ENCODE measurements around the gene ANTKMT. TPM values are rescaled to one million over a fixed set of nuclear protein-coding genes. Genes with fewer than 3 reads are reported as not detected.

Gene ANTKMT
- total RNA-seq, 2 donors from 2014 or later = 36.9 to 40.6 TPM

DNA sequence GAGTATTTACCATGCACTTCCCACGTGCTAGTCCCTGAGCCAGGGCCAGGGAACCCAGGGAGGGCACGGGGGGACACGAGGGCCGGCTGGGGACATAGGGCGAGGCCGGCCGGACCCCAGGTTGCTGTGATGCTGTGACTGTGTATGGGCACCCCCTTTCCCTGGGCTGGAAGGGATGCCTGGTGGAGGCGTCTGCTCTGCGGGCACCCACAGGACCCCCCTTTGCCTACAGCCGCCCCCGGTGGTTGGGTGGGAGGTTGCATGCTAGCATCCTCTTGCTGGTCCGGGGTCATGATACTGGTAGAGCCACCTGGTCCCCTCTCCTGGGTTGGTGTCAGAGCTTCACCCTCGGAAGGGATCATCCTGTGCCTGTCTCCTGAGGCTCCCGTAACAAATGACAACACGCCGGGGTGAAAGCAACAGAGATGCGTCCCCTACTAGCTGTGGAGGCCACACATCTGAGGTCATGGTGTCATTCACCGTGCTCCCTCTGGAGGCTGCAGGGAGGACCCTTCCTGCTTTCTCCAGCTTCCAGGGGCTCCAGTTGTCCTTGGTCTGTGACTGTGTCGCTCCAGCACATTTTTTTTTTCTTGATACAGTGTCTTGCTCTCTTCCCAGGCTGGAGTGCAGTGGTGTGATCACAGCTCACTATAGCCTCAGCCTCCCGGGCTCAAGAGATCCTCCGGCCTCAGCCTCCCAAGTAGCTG lies 23.0 kb downstream of the ANTKMT start:
- Histone ChIP-seq H3K27me3 (ENCODE audit: control insufficient read depth, insufficient read depth, low read length, poor library complexity, severe bottlenecking) (no peaks in the 10 kb centered on the region), H3K9ac (ENCODE audit: extremely low read depth, low read length, poor library complexity, severe bottlenecking) (no peak overlapping the region), H3K27ac (ENCODE audit: low read depth, low read length) (no peak overlapping the region), H3K9me3 (ENCODE audit: control insufficient read depth, low read length) (no peaks in the 10 kb centered on the region), H3K4me3 (ENCODE audit: low read length) (no peak overlapping the region), H3K36me3 (ENCODE audit: control insufficient read depth, insufficient read depth, low read length) (no peaks in the 10 kb centered on the region), H3K4me1 (ENCODE audit: control insufficient read depth, insufficient read depth, low read length) (no peaks in the 10 kb centered on the region)
- H3K9me3 Mint-ChIP-seq = no peaks in the 10 kb centered on the region
- H3K36me3 Mint-ChIP-seq (ENCODE audit: low read depth) = peaks cover 8% of the 10 kb centered on the region
- 87 to 91% methylated on average over 16 to 21 of the region's 21 CpGs for WGBS, 2 experiments (ENCODE audit: insufficient coverage in 1 of 2, insufficient read length in 1 of 2)
- H3K4me1 Mint-ChIP-seq = peaks cover 5% of the 10 kb centered on the region
- H3K4me3 Mint-ChIP-seq = no peak overlapping the region
- TF ChIP-seq, protein P1, sequence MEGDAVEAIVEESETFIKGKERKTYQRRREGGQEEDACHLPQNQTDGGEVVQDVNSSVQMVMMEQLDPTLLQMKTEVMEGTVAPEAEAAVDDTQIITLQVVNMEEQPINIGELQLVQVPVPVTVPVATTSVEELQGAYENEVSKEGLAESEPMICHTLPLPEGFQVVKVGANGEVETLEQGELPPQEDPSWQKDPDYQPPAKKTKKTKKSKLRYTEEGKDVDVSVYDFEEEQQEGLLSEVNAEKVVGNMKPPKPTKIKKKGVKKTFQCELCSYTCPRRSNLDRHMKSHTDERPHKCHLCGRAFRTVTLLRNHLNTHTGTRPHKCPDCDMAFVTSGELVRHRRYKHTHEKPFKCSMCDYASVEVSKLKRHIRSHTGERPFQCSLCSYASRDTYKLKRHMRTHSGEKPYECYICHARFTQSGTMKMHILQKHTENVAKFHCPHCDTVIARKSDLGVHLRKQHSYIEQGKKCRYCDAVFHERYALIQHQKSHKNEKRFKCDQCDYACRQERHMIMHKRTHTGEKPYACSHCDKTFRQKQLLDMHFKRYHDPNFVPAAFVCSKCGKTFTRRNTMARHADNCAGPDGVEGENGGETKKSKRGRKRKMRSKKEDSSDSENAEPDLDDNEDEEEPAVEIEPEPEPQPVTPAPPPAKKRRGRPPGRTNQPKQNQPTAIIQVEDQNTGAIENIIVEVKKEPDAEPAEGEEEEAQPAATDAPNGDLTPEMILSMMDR (conservative IDR thresholded peaks at IDR 0.05) = peak; percentile 69
- no peak overlapping the region for H3K27ac Mint-ChIP-seq
- no peaks in the 10 kb centered on the region for H3K27me3 Mint-ChIP-seq (ENCODE audit: insufficient read depth)
- DNase-seq = peak; percentile 75

DNA sequence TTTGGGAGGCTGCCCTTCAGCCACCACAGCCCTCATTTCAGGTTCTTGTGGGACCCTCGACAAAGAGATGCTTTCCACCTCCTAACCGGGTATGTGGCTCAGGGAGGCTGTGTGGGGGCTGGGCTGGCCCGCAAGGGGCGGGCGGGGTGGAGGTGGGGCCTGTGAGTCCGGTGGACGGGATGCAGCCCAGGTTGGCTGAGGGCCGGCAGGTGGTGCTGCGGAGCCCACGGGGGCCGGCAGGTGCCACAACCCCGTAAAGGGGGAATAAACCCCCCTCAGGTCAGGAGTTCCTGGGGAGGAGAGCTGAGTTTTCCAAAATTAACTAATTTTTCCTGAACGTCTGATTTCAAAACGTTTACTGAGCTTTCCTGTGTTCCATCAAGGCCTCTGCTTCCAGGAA lies 24.8 kb downstream of the ANTKMT start:
- H3K27me3 Mint-ChIP-seq (ENCODE audit: insufficient read depth) = no peaks in the 10 kb centered on the region
- WGBS, 2 experiments (ENCODE audit: insufficient coverage in 1 of 2, insufficient read length in 1 of 2) = 8 to 14% methylated on average over 4 to 14 of the region's 14 CpGs
- DNase-seq = peak; percentile 92

DNA sequence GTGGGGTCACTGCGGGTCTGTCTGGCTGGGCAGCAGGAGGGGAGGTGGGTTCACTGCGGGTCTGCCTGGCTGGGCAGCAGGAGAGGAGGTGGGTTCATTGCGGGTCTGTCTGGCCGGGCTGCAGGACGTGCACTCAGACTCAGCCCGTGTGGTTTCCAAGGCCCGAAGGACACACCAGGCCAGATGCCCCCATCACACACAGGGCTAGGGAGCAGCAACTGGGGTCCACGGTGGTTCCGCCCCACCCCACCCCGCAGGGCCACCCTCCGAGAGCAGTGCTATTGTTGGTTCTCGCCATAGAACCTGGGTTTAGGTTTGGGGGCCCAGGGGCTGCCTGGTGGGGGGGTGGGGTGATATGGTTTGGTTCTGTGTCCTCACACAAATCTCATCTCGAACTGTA lies 25.7 kb downstream of the ANTKMT start:
- H3K27me3 Mint-ChIP-seq (ENCODE audit: insufficient read depth) = peaks cover 3% of the 10 kb centered on the region
- H3K4me3 Mint-ChIP-seq = no peak overlapping the region
- TF ChIP-seq, protein P1 (conservative IDR thresholded peaks at IDR 0.05) = no peak
- Histone ChIP-seq H3K27ac (ENCODE audit: low read depth, low read length) (no peak overlapping the region), H3K9ac (ENCODE audit: extremely low read depth, low read length, poor library complexity, severe bottlenecking) (no peak overlapping the region), H3K4me1 (ENCODE audit: control insufficient read depth, insufficient read depth, low read length) (no peaks in the 10 kb centered on the region), H3K27me3 (ENCODE audit: control insufficient read depth, insufficient read depth, low read length, poor library complexity, severe bottlenecking) (no peaks in the 10 kb centered on the region), H3K4me3 (ENCODE audit: low read length) (no peak overlapping the region), H3K9me3 (ENCODE audit: control insufficient read depth, low read length) (no peaks in the 10 kb centered on the region), H3K36me3 (ENCODE audit: control insufficient read depth, insufficient read depth, low read length) (no peaks in the 10 kb centered on the region)
- H3K4me1 Mint-ChIP-seq = peaks cover 5% of the 10 kb centered on the region
- H3K27ac Mint-ChIP-seq = no peak overlapping the region
- no peaks in the 10 kb centered on the region for H3K36me3 Mint-ChIP-seq (ENCODE audit: low read depth)
- no peaks in the 10 kb centered on the region for H3K9me3 Mint-ChIP-seq
- no peak for DNase-seq
- WGBS, 2 experiments (ENCODE audit: insufficient coverage in 1 of 2, insufficient read length in 1 of 2) = 92% methylated on average over 13 of the region's 13 CpGs; no CpG with 5 or more reads in 1 of the 2 experiments

More for the DNA sequence above, 24.8 kb downstream of the ANTKMT start:
- H3K9me3 ChIP-seq (ENCODE audit: control insufficient read depth, low read length) = no peaks in the 10 kb centered on the region
- H3K27ac ChIP-seq (ENCODE audit: low read depth, low read length) = no peak overlapping the region
- H3K27me3 ChIP-seq (ENCODE audit: control insufficient read depth, insufficient read depth, low read length, poor library complexity, severe bottlenecking) = no peaks in the 10 kb centered on the region
- Mint-ChIP-seq H3K9me3 (no peaks in the 10 kb centered on the region), H3K27ac (no peak overlapping the region), H3K36me3 (ENCODE audit: low read depth) (no peaks in the 10 kb centered on the region), H3K4me3 (no peak overlapping the region), H3K4me1 (no peaks in the 10 kb centered on the region)
- H3K36me3 ChIP-seq (ENCODE audit: control insufficient read depth, insufficient read depth, low read length) = no peaks in the 10 kb centered on the region
- no peak overlapping the region for H3K9ac ChIP-seq (ENCODE audit: extremely low read depth, low read length, poor library complexity, severe bottlenecking)
- no peaks in the 10 kb centered on the region for H3K4me1 ChIP-seq (ENCODE audit: control insufficient read depth, insufficient read depth, low read length)
- TF ChIP-seq, protein P1 (conservative IDR thresholded peaks at IDR 0.05) = peak; percentile 89
- no peak overlapping the region for H3K4me3 ChIP-seq (ENCODE audit: low read length)
